GM12878 (cell line): ENCODE data around the gene ODC1. TPM values are rescaled to one million over a fixed set of nuclear protein-coding genes. Genes with fewer than 3 reads are reported as not detected.

ENCODE experiments used
- ATF2 ChIP-seq: IDR thresholded peaks from 2 replicates; pipeline ENCODE4 v1.6.1; 2012; ENCODE audit warnings: low read length, inconsistent platforms
- BCL3 ChIP-seq: IDR thresholded peaks from 2 replicates; pipeline ENCODE4 v1.6.1; 2011; ENCODE audit warnings: borderline replicate concordance, low read depth, mild to moderate bottlenecking, moderate library complexity, low read length; ENCODE audit not compliant: insufficient read depth, poor library complexity, severe bottlenecking
- CUX1 ChIP-seq: IDR thresholded peaks from 2 replicates; pipeline ENCODE4 v1.6.1; 2012; ENCODE audit warnings: improper control_type of control experiment, low read depth, low read length; ENCODE audit not compliant: insufficient replicate concordance
- EED ChIP-seq: sonication (generic); IDR thresholded peaks from 2 replicates; pipeline ENCODE4 v1.6.1; 2016; ENCODE audit warnings: antibody characterized with exemption, low read depth
- KDM1A ChIP-seq: fragments of 200-600 bp; sonication (generic); IDR thresholded peaks from 2 replicates; pipeline ENCODE4 v1.6.1; 2016; ENCODE audit warnings: borderline replicate concordance
- MAX ChIP-seq: IDR thresholded peaks from 2 replicates; pipeline ENCODE4 v1.6.1; 2012; ENCODE audit warnings: low read depth, low read length, improper control_type of control experiment
- MYC ChIP-seq: IDR thresholded peaks from 2 replicates; pipeline ENCODE4 v1.6.1; 2011; ENCODE audit warnings: mild to moderate bottlenecking, low read length, moderate library complexity, inconsistent platforms; ENCODE audit not compliant: insufficient read depth, insufficient replicate concordance, insufficient read length, severe bottlenecking
- NR2C2 ChIP-seq: IDR thresholded peaks from 2 replicates; pipeline ENCODE4 v1.6.1; 2011; ENCODE audit warnings: borderline replicate concordance, low read depth; ENCODE audit not compliant: control insufficient read depth, insufficient read length
- SMAD5 ChIP-seq: IDR thresholded peaks from 2 replicates; pipeline ENCODE4 v1.6.1; 2016; ENCODE audit warnings: antibody characterized with exemption, low read depth
- SMC3 ChIP-seq: IDR thresholded peaks from 2 replicates; pipeline ENCODE4 v1.6.1; 2011; ENCODE audit warnings: low read length, improper control_type of control experiment, borderline replicate concordance
- TAF1 ChIP-seq: IDR thresholded peaks from 2 replicates; pipeline ENCODE4 v1.6.1; 2011; ENCODE audit warnings: mild to moderate bottlenecking, low read depth, low read length, borderline replicate concordance
- ZNF24 ChIP-seq: fragments of 450-650 bp; IDR thresholded peaks from 2 replicates; pipeline ENCODE4 v1.6.1; 2017; ENCODE audit warnings: antibody characterized with exemption, mild to moderate bottlenecking
- polyA plus RNA-seq, 11 experiments: library from polyadenylated mRNA; depleted of rRNA in 4 of 11; unstranded in 6 of 11; stranded (reverse) in 5 of 11; fragments of >200 nt; fragmentation: Nextera tagmentation in 4 of 11; fragmentation: Illumina TruSeq in 1 of 11; extraction: Ambion mirVana in 4 of 11; extraction: Trizol in 1 of 11; gene quantifications; 1 replicate in 1 of 11; 2 replicates in 10 of 11; pipeline versions ENCODE4 v1.2.1 to v1.2.3, GENCODE V29; 2011 to 2016; ENCODE audit warnings: inconsistent platforms in 2 of 11, missing spikeins in 2 of 11, low read depth in 1 of 11
- total RNA-seq, 4 experiments: library from RNA; depleted of rRNA in 3 of 4; stranded (reverse); fragments of >200 nt in 3 of 4; fragmentation: Illumina TruSeq in 1 of 4; extraction: Trizol in 1 of 4; gene quantifications; 2 replicates each; pipeline versions ENCODE4 v1.2.1 to v1.2.3, GENCODE V29; 2013 to 2021

The ODC1 gene
- total and polyA plus RNA-seq, 10 of the 15 experiments (the other 5 are each of a cell fraction or from before 2014, with no cell fraction given): 68.5 to 441 (median 340) TPM

GRCh38 chr2:10427618-10427949, 20.5 kb downstream of the ODC1 start (continued):
- TF ChIP-seq BCL3: no peak
- no peak for TF ChIP-seq SMC3
- no peak for TF ChIP-seq ZNF24
- TF ChIP-seq SMAD5: no peak
- no peak for TF ChIP-seq MAX
- no peak for TF ChIP-seq EED
- no peak for TF ChIP-seq MYC
- no peak for TF ChIP-seq ATF2
- TF ChIP-seq CUX1: no peak
- TF ChIP-seq NR2C2: no peak
- no peak for TF ChIP-seq KDM1A
- no peak for TF ChIP-seq TAF1
